GM12892 (cell line): ENCODE measurements around the gene TMEM139.

Experiments
- POLR2A ChIP-seq: IDR thresholded peaks from 2 replicates; pipeline ENCODE4 v1.6.1; 2011; ENCODE audit warnings: low read depth, low read length, control low read depth
- POLR2AphosphoS5 ChIP-seq: IDR thresholded peaks from 2 replicates; pipeline ENCODE4 v1.6.1; 2011; ENCODE audit warnings: low read depth, low read length, control low read depth

DNA sequence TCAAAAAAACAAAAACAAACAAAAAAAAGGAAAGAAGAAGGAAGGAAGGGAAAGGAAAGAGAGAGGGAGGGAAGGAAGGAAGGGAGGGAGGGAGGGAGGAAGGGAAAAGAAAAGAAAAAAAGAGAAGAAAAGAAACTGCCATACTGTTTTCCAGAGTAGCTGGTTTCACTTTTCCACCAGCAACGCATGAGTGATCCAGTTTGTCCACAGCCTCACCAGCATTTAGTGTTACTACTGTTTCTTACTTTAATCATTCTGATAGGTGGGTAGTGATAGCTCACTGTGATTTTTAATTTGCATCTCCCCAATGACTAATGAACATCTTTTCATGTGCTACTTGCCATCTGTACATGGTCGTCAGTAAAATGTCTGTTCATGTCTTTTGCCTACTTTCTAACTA, 11.9 kb upstream of the TMEM139 start:
- no peak for TF ChIP-seq POLR2AphosphoS5
- no peak for TF ChIP-seq POLR2A
